NCI-H1436 (cell line): ENCODE data around the gene HOXA13.

Source experiments
- DNase-seq: peaks from one replicate; lab custom pipeline; 2025; lab: John Stamatoyannopoulos, UW

HOXA13 gene

DNA sequence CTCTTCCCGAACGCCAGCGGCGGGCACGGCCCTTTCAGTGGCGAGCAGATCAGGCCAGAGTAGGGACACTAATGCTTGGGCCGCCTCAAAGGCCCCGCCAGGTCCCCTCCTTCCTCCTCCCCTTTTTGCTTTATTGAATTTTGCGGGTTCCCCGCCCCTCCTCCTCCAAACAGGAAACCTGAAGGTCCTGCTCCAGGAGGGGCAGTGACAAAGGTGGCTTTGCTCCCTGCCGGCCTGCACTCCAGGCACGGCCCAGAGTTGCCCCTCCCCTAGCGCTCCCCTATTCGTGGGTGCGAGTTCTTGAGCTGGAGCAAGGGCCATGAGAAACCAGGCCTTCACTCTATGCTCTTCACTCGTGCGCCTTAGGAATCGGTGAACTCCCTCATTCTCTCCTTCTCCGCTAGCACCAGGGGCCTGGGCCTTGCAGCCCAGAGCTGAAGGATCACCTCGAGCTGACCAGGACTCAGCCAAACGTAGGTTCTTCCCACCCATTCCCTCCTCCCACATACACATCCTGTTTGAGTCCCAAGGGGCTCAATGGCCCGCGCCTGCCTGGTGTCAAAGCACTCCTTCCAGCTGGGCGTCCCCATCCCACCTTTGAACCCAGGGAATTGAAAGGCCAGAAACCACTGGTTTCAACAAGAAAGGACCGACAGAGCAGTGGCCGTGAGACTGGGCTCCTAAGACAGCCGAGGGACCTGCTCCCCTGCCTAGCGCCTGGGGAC lies 51.7 kb downstream of the HOXA13 start:
- peak; percentile 17 for DNase-seq

DNA sequence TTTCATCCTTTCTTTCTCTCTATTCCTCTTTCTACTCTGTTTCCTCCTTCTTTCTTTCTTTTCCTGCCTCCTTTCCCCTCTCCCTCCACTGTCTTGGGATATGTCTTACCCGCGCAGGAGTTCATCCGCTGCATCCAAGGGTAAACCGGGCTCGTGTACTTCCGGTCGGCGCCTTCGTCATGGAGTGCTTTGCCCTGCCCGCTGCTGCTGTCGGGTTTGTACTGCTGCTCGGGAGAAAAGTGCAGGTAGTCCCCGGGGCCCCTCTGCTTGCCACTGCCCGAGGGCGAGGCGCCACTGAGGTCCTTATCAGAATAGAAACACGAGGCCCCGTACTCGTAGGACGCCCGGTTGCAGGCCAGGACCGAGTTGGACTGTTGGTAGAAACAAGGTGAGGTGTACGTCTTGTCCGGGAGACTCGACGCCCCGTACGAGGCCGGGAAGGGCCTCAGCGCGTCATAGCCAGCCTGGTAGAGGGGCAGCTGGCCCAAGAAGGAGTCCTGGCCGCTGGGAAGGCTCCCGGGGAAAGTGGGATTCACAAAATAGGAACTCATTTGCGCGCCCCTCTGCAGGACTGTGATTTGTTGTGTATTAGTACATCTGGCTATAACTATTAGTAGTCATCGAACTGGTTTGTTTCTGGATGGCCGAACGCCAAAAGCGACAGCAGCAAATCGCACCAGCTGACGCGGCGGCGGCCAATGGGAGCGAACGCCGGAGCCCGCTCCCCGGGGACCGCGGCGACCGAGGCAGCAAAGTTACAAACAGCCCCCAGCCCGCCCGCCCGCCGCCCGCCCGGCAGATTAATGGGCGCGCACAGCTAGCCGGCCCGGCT lies 52.5 kb downstream of the HOXA13 start, which contains the start of gene HOXA6:
Gene HOXA6, minus strand, starts transcription at position 576 of the 832 bp plus-strand sequence. Its CDS starts 25 bp downstream, at position 551.
- peak; percentile 52 for DNase-seq

DNA sequence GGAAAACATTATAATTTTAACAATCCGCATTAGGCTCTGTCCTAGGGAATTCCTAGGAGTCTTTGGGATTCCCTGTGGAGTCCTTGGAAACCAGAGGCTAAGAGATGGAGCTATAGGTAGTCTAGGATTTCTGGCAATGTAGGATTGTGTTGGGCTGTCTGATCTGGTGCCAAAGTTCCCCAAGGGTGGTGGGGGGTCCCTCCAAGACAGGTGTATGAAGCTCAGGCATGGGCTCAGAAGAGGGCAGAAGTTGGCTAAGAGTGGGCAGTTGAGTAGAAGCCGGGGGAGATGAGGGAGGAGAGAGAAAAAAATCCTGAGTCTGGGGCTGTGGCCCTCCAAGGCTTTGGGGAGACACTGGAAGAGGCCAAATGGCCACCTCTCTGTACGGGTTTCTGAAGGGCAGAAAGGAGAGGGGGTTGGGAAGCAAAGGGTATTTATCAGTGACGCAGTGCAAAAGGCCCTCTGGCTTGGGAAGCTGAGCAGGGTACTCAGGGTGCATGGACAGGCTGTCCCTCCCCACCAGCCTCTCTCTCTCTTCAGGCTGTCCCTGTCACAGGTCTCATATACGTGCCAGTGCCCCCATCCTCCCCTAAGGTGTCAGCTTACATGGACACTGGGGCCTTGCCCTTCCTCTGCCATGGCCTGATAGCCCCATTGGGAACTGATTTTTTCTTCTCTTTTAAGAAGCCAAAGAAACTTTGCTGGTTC lies 53.2 kb downstream of the HOXA13 start:
- no peak for DNase-seq

DNA sequence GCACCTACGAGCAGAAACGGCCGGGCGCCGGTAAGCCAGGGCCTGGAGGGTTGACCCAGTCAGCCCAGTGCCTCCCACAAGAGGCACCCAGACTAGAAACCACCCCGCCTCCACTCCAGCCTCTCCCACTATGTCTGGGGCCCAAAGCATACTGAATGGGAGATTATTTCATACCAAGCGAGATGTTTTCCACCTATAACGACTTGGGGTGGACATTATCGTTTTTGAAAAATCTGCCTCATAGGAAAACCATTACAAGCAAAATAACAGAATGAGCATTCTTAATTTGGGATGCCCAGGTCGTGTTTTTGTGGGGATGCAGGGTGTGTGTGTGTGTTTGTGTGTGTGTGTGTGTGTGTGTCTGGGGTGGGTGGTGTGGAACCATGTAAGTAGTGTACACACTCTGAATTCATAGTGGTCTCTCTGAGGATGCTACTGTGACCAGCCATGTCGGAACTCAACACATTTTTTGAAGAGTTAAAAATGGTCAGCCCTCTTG lies 53.9 kb downstream of the HOXA13 start:
- DNase-seq = no peak

DNA sequence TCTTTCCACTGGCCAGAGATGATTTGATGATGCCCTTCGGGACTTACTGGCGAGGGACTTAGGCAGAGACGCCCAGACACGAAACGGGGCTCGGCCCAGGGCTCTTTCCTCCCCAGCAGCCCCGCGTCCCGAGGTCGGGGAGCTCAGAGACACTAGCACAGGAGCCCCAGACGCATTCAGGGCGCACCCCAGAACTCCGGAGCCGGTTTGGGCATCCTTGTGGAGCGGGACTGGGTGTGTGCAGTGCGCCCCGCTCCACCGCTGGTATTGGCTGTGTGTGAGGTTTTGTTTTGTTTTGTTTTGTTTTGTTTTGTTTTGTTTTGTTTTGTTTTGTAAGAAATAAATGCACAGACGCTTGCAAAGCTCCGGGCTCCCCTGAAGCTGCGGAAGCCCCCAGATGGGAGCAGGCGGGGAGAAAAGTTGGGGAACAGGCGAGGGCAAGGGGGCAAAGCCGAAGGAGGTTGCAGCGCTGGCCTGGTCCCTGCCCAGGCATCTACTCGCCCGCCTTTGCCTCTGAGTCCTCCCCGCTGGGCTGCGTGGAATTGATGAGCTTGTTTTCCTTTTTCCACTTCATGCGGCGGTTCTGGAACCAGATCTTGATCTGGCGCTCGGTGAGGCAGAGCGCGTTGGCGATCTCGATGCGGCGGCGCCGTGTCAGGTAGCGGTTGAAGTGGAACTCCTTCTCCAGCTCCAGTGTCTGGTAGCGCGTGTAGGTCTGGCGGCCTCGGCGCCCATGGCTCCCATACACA lies 54.6 kb downstream of the HOXA13 start:
- no peak for DNase-seq

DNA sequence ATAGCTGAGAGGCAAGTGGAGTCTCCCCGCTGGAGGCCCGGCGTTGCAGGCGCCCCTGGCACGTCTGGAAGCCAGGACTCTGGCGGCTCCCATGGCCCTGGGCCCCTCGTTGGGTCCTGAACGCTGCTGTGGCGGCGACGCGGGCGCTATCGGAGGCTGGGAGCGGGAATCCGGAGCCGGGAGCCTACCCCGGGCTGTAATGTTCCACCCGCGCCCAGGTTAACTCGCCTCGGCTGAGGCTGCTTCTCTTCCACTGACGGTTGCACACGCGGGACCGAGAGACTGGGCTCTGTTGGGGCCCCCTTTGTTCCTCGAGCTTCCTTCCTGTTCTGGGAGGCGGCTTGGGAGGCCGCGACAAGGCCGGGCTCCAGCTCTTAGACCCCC lies 55.1 kb downstream of the HOXA13 start:
- DNase-seq = no peak
